GM19240 (cell line): Measurements from ENCODE around the gene LIMS1.
A peak's percentile ranks its signal among the peaks of the same experiment; 100 is the strongest.
"Not testable (repeated sequence)": the region's sequence is repeated elsewhere in the genome, so short reads cannot be mapped to it uniquely, and the experiment has no call there.

Source experiments
- DNase-seq: peaks from one replicate; pipeline ENCODE4 v3.0.0; 2011; ENCODE audit warnings: low spot score; ENCODE audit not compliant: insufficient read length

The LIMS1 gene

GRCh38 chr2:108662207-108662612, 127.9 kb downstream of the LIMS1 start:
- DNase-seq = not testable (repeated sequence)

GRCh38 chr2:108663346-108663745, 129.1 kb downstream of the LIMS1 start:
- DNase-seq = not testable (repeated sequence)

- not testable (repeated sequence) for DNase-seq
Observed at GRCh38 chr2:108664089-108664488, 129.8 kb downstream of the LIMS1 start.

GRCh38 chr2:108664979-108665378, 130.7 kb downstream of the LIMS1 start:
- DNase-seq = not testable (repeated sequence)

- not testable (repeated sequence) for DNase-seq
Observed at GRCh38 chr2:108665975-108666374, 131.7 kb downstream of the LIMS1 start.

- not testable (repeated sequence) for DNase-seq
Observed at GRCh38 chr2:108667140-108667539, 132.9 kb downstream of the LIMS1 start.

- DNase-seq = not testable (repeated sequence)
Observed at GRCh38 chr2:108670282-108670681, 136.0 kb downstream of the LIMS1 start.

GRCh38 chr2:108672200-108672805, 138.0 kb downstream of the LIMS1 start:
- not testable (repeated sequence) for DNase-seq

- not testable (repeated sequence) for DNase-seq
Observed at GRCh38 chr2:108676522-108676921, 142.3 kb downstream of the LIMS1 start.

GRCh38 chr2:108677239-108677744, 143.0 kb downstream of the LIMS1 start:
- DNase-seq = not testable (repeated sequence)

GRCh38 chr2:108678198-108678651, 144.0 kb downstream of the LIMS1 start:
- not testable (repeated sequence) for DNase-seq

- DNase-seq = not testable (repeated sequence)
Observed at GRCh38 chr2:108680805-108681204, 146.5 kb downstream of the LIMS1 start.

GRCh38 chr2:108688818-108689756, 154.8 kb downstream of the LIMS1 start:
- DNase-seq = not testable (repeated sequence)

- not testable (repeated sequence) for DNase-seq
Observed at GRCh38 chr2:108690001-108690400, 155.7 kb downstream of the LIMS1 start.

- no peak for DNase-seq
Observed at GRCh38 chr2:108691447-108691846, 157.2 kb downstream of the LIMS1 start.

GRCh38 chr2:108701208-108701607, 166.9 kb downstream of the LIMS1 start:
- no peak for DNase-seq

- DNase-seq = no peak
Observed at GRCh38 chr2:108701806-108702205, 167.5 kb downstream of the LIMS1 start.

GRCh38 chr2:108704871-108705270, 170.6 kb downstream of the LIMS1 start:
- DNase-seq = no peak

GRCh38 chr2:108707300-108707699, 173.0 kb downstream of the LIMS1 start:
- DNase-seq = no peak

GRCh38 chr2:108716971-108717370, 182.7 kb downstream of the LIMS1 start:
- not testable (repeated sequence) for DNase-seq

- peak; percentile 78 for DNase-seq
Observed at GRCh38 chr2:108719149-108720044, 185.1 kb downstream of the LIMS1 start, which contains the start of gene RANBP2. Gene RANBP2, plus strand, starts transcription at chr2:108719482. Its CDS starts 125 bp downstream, at chr2:108719607.
